ENCODE data around the gene ATG7. TPM values are rescaled to one million over a fixed set of nuclear protein-coding genes. Genes with fewer than 3 reads are reported as not detected.
"Not testable (repeated sequence)": the region's sequence is repeated elsewhere in the genome, so short reads cannot be mapped to it uniquely, and the experiment has no call there.

Gene ATG7
- total RNA-seq, 1 donor: 92.4 TPM

- Histone ChIP-seq H3K27me3 (ENCODE audit: insufficient read depth, low read length) (no peaks in the 10 kb centered on the region), H3K9me3 (ENCODE audit: low read depth, low read length) (no peaks in the 10 kb centered on the region), H3K4me1 (ENCODE audit: insufficient read depth, low read length) (no peaks in the 10 kb centered on the region), H3K4me3 (ENCODE audit: low read length) (no peak overlapping the region)
Observed at GRCh38 chr3:11339541-11339940, 67.3 kb downstream of the ATG7 start.

- H3K27me3 ChIP-seq (ENCODE audit: insufficient read depth, low read length): no peaks in the 10 kb centered on the region
- H3K4me3 ChIP-seq (ENCODE audit: low read length): no peak overlapping the region
- H3K9me3 ChIP-seq (ENCODE audit: low read depth, low read length): no peaks in the 10 kb centered on the region
- H3K4me1 ChIP-seq (ENCODE audit: insufficient read depth, low read length): no peaks in the 10 kb centered on the region
Observed at GRCh38 chr3:11346416-11346815, 74.2 kb downstream of the ATG7 start.

GRCh38 chr3:11348877-11349276 lies 76.7 kb downstream of the ATG7 start:
- H3K4me3 ChIP-seq (ENCODE audit: low read length); H3K27me3 ChIP-seq (ENCODE audit: insufficient read depth, low read length); H3K9me3 ChIP-seq (ENCODE audit: low read depth, low read length); H3K4me1 ChIP-seq (ENCODE audit: insufficient read depth, low read length): not testable (repeated sequence)

GRCh38 chr3:11349446-11349845 lies 77.2 kb downstream of the ATG7 start:
- Histone ChIP-seq H3K27me3 (ENCODE audit: insufficient read depth, low read length) (no peaks in the 10 kb centered on the region), H3K9me3 (ENCODE audit: low read depth, low read length) (no peaks in the 10 kb centered on the region), H3K4me1 (ENCODE audit: insufficient read depth, low read length) (no peaks in the 10 kb centered on the region), H3K4me3 (ENCODE audit: low read length) (no peak overlapping the region)

- no peaks in the 10 kb centered on the region for H3K4me1 ChIP-seq (ENCODE audit: insufficient read depth, low read length)
- no peak overlapping the region for H3K4me3 ChIP-seq (ENCODE audit: low read length)
- no peaks in the 10 kb centered on the region for H3K9me3 ChIP-seq (ENCODE audit: low read depth, low read length)
- no peaks in the 10 kb centered on the region for H3K27me3 ChIP-seq (ENCODE audit: insufficient read depth, low read length)
Observed at GRCh38 chr3:11350374-11350773, 78.2 kb downstream of the ATG7 start.

- Histone ChIP-seq H3K27me3 (ENCODE audit: insufficient read depth, low read length) (no peaks in the 10 kb centered on the region), H3K4me1 (ENCODE audit: insufficient read depth, low read length) (no peaks in the 10 kb centered on the region), H3K9me3 (ENCODE audit: low read depth, low read length) (no peaks in the 10 kb centered on the region), H3K4me3 (ENCODE audit: low read length) (no peak overlapping the region)
Observed at GRCh38 chr3:11351451-11351850, 79.3 kb downstream of the ATG7 start.

GRCh38 chr3:11356269-11356668 lies 84.1 kb downstream of the ATG7 start:
- no peak overlapping the region for H3K4me3 ChIP-seq (ENCODE audit: low read length)
- no peaks in the 10 kb centered on the region for H3K9me3 ChIP-seq (ENCODE audit: low read depth, low read length)
- no peaks in the 10 kb centered on the region for H3K4me1 ChIP-seq (ENCODE audit: insufficient read depth, low read length)
- no peaks in the 10 kb centered on the region for H3K27me3 ChIP-seq (ENCODE audit: insufficient read depth, low read length)

- Histone ChIP-seq H3K9me3 (ENCODE audit: low read depth, low read length) (no peaks in the 10 kb centered on the region), H3K27me3 (ENCODE audit: insufficient read depth, low read length) (no peaks in the 10 kb centered on the region), H3K4me3 (ENCODE audit: low read length) (no peak overlapping the region), H3K4me1 (ENCODE audit: insufficient read depth, low read length) (peaks cover 7% of the 10 kb centered on the region)
Observed at GRCh38 chr3:11362600-11362999, 90.4 kb downstream of the ATG7 start.

- Histone ChIP-seq H3K9me3 (ENCODE audit: low read depth, low read length) (no peaks in the 10 kb centered on the region), H3K27me3 (ENCODE audit: insufficient read depth, low read length) (no peaks in the 10 kb centered on the region), H3K4me3 (ENCODE audit: low read length) (no peak overlapping the region), H3K4me1 (ENCODE audit: insufficient read depth, low read length) (peaks cover 8% of the 10 kb centered on the region)
Observed at GRCh38 chr3:11363715-11364114, 91.5 kb downstream of the ATG7 start.

GRCh38 chr3:11364181-11364580 lies 92.0 kb downstream of the ATG7 start:
- Histone ChIP-seq H3K9me3 (ENCODE audit: low read depth, low read length) (no peaks in the 10 kb centered on the region), H3K4me1 (ENCODE audit: insufficient read depth, low read length) (peaks cover 8% of the 10 kb centered on the region), H3K27me3 (ENCODE audit: insufficient read depth, low read length) (no peaks in the 10 kb centered on the region), H3K4me3 (ENCODE audit: low read length) (no peak overlapping the region)

GRCh38 chr3:11367143-11367693 lies 95.0 kb downstream of the ATG7 start:
- H3K9me3 ChIP-seq (ENCODE audit: low read depth, low read length): no peaks in the 10 kb centered on the region
- H3K4me3 ChIP-seq (ENCODE audit: low read length): no peak overlapping the region
- no peaks in the 10 kb centered on the region for H3K27me3 ChIP-seq (ENCODE audit: insufficient read depth, low read length)
- H3K4me1 ChIP-seq (ENCODE audit: insufficient read depth, low read length): peaks cover 8% of the 10 kb centered on the region

GRCh38 chr3:11370191-11370590 lies 98.0 kb downstream of the ATG7 start:
- Histone ChIP-seq H3K4me3 (ENCODE audit: low read length) (no peak overlapping the region), H3K9me3 (ENCODE audit: low read depth, low read length) (no peaks in the 10 kb centered on the region), H3K27me3 (ENCODE audit: insufficient read depth, low read length) (no peaks in the 10 kb centered on the region), H3K4me1 (ENCODE audit: insufficient read depth, low read length) (peaks cover 8% of the 10 kb centered on the region)

GRCh38 chr3:11370966-11371365 lies 98.8 kb downstream of the ATG7 start:
- Histone ChIP-seq H3K4me3 (ENCODE audit: low read length) (no peak overlapping the region), H3K27me3 (ENCODE audit: insufficient read depth, low read length) (no peaks in the 10 kb centered on the region), H3K4me1 (ENCODE audit: insufficient read depth, low read length) (peaks cover 8% of the 10 kb centered on the region), H3K9me3 (ENCODE audit: low read depth, low read length) (no peaks in the 10 kb centered on the region)

GRCh38 chr3:11371747-11372146 lies 99.5 kb downstream of the ATG7 start:
- Histone ChIP-seq H3K27me3 (ENCODE audit: insufficient read depth, low read length) (no peaks in the 10 kb centered on the region), H3K4me1 (ENCODE audit: insufficient read depth, low read length) (peaks cover 8% of the 10 kb centered on the region), H3K9me3 (ENCODE audit: low read depth, low read length) (no peaks in the 10 kb centered on the region), H3K4me3 (ENCODE audit: low read length) (no peak overlapping the region)

GRCh38 chr3:11373235-11373634 lies 101.0 kb downstream of the ATG7 start:
- no peaks in the 10 kb centered on the region for H3K27me3 ChIP-seq (ENCODE audit: insufficient read depth, low read length)
- H3K4me1 ChIP-seq (ENCODE audit: insufficient read depth, low read length): no peaks in the 10 kb centered on the region
- H3K4me3 ChIP-seq (ENCODE audit: low read length): no peak overlapping the region
- H3K9me3 ChIP-seq (ENCODE audit: low read depth, low read length): no peaks in the 10 kb centered on the region

- no peaks in the 10 kb centered on the region for H3K4me1 ChIP-seq (ENCODE audit: insufficient read depth, low read length)
- H3K9me3 ChIP-seq (ENCODE audit: low read depth, low read length): no peaks in the 10 kb centered on the region
- H3K27me3 ChIP-seq (ENCODE audit: insufficient read depth, low read length): no peaks in the 10 kb centered on the region
- H3K4me3 ChIP-seq (ENCODE audit: low read length): no peak overlapping the region
Observed at GRCh38 chr3:11373654-11374053, 101.5 kb downstream of the ATG7 start.

Measured in mononuclear cell (primary cell).